A673 (cell line): ENCODE measurements around the gene LRRC36.

Source experiments
- CTCF ChIP-seq: fragments of 300-800, 200-600 bp; sonication (generic); conservative IDR thresholded peaks from 2 replicates; pipeline ENCODE4 v1.5.1; 2017; ENCODE audit warnings: low read depth, mild to moderate bottlenecking, antibody characterized with exemption, low read length, moderate library complexity, mixed read lengths
- EZH2 ChIP-seq: fragments of 200-600 bp; sonication (generic); IDR thresholded peaks from 2 replicates; pipeline ENCODE4 v1.6.1; 2017; ENCODE audit warnings: borderline replicate concordance, low read depth, mild to moderate bottlenecking, mixed read lengths, antibody characterized with exemption, low read length; ENCODE audit not compliant: poor library complexity, severe bottlenecking

GRCh38 chr16:67326472-67327309, at the start of gene LRRC36, which contains the start of gene KCTD19:
- peak; percentile 68 for TF ChIP-seq CTCF
- TF ChIP-seq EZH2: no peak
